ENCODE data around the gene TMEM94. TPM values are rescaled to one million over a fixed set of nuclear protein-coding genes. Genes with fewer than 3 reads are reported as not detected.

Gene TMEM94
- total RNA-seq, 1 donor from 2014 or later: 21.6 TPM

DNA sequence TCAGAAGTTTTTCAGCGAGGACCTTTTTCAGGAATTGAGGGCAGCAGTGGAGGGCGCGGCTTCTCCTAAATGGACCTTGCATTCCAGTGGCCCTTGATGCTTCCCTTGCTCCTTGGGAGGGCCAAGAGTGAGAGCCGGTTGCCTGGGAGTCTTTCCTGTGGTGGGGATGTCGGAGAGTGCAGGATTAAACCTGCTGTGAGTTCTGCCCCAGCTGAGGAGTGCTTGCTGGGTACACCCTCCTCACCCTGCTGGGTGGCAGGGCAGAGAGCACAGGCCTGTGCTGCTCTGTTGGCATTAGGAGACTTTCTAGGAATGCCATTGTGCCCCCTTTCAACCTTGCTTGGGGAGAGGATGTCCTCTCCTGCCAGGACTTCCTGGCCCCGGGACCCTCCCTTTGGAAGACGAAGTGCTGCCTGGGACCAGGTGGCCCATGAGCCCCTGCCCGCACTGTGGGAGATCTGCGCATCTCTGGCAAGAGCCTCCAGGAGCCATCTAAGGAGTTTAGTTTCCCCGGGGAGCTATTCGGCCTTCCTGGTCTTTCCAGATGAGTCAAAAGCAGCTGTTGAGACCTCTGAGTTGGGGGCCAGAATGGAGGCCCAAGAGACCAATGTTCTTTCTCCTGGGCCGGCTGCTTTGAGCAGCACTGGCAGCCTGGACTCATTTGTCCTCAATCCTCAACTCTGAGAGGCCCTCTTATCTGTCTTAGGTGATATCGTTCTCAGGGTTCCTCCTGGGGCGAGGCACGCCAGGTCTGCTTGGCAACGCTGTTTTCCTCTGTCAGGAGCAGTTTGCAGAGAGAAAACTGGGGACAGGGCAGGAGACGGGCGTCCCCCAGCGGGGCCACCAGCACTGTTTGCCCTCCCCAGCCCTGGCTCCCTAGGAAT, 74.6 kb downstream of the TMEM94 start:
- no peak for DNase-seq

DNA sequence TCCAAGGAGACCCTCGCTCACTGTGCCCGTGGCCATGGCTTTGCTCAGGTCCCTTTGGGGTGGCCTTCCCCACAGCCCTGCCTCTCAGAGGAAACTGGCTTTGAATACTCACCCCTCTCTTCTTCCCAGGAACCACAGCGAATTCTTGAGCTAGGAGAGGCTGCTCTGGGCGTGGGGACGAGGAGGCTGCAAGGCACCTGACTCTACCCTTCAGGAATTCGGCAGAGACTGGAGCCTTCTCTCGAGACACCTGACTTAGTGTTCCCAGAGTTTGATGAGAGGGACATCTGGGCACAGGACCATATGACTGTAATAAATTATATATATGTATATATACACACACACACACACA, 75.3 kb downstream of the TMEM94 start:
- no peak for DNase-seq

DNA sequence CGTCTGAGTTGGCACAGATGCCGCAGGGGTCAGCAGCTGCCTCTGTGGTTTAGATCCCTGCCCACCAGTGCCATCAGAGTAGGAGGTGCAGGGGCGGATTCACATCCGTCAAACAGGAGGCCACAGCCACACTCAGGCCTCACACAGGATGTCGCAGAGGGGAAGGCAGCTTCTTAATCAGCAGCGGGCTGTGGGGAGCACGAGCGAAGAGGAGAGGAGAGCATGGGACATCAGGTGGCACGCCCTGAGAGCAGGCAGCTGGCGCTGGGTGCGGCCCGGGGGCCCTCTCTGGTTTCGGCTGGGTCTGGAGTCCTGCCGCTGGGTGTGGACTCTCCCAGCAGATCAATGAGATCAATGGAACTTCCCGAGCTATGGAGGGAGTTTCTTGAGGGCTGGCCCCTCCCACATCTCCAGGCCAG, 78.7 kb downstream of the TMEM94 start:
- no peak for DNase-seq

DNA sequence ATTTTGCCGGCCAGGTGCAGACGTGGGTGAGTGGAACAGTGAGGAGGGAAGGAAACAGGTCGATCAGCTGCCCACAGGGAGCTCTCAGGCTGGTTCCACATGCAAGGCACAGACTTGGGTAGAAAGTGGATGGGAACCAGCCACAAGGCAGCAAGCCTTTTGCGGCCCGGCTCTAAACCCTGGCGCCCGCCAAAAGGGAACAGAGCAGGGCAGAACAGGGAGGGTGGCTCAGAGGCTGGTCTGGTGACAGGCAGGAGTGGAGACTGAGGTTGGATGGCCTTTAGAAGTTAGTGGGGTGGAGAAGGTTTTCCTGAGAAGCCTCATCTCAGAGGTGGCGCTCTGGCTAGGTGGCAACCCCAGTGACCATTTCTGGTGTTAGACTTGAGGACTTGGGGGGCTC, 79.4 kb downstream of the TMEM94 start:
- no peak for DNase-seq

DNA sequence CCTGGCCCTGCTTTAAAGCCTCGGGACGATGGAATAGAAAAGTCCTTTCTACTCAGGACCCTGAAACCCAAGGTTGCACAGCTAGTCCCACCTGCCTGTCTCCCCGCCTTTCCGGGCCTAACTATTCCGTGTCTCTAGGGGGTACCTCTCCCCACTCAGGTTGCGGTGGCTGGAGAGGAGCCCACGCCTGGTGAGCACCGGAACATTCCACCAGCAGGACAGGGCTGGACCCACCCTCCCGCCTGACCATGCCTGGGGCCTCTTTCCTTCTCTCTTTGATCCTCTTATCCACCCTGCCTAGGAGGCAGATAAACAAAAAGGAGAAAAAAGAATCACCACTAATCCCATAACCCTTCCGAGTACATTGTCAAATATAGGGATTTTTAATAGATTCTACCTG, 79.9 kb downstream of the TMEM94 start:
- DNase-seq: no peak

DNA sequence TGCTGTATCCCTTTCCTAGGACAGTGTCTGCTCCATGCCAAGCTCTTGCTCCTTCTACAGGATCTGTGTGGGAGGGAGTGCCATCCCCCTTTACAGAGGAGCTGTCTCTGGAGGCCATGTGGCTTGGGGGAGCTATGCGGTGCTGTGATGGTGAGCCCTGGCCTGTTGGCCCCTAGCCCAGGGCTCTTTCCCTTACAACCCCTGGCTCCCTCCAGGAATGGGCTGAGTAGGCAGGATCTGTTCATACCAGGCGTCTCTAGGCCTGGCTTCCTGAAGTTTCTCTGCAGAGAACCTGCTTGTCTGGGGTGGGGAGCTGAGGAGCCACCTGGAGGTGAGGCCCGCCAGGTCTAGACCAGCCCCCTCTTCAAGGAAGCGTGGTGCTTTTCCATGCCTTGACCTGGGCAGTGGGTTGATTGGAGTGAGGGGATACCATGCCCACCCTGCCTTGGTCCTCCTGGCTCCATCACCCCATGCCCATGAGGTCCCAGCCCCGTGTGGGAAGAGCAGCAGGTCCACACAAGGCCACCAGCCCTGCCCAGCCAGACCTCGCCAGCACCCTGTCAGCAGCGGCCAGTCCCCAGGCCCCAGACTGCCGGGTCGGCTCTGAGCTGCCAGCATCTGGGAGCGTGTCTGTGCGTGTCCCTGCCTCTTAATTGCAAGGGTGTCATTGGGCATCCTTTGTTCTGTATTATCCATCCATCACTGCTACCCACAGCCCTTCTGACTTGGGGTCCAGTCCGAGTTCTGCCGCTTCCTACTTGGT, 83.7 kb downstream of the TMEM94 start:
- DNase-seq: no peak

DNA sequence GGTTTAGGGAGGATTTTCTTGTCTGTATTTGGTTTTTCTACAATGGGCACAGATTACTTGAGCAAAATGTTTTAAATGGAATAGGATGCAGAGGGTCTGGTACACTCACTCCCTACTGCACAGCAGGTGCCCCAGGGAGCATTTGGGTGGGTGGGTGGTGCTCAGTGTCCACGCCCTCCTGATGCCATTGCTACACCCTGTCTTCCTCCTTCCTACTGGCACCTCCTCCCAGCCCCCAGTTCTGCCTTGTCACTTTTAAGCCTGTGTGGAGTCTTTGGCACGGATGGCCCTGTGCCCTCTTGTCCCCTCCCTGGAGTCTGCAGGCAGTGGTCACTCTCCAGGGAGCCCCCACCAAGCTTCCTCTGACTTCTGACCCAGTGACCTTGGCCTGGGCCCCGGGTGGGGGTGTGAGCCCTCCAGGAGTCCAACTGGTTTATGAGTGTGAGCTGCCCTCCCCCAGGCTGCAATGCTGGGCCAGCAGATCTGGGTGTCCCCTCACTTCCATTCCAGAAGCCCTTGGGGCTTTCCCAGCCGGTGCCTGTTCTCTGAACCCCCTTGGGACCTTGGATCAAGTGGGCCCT, 84.6 kb downstream of the TMEM94 start:
- DNase-seq: no peak

DNA sequence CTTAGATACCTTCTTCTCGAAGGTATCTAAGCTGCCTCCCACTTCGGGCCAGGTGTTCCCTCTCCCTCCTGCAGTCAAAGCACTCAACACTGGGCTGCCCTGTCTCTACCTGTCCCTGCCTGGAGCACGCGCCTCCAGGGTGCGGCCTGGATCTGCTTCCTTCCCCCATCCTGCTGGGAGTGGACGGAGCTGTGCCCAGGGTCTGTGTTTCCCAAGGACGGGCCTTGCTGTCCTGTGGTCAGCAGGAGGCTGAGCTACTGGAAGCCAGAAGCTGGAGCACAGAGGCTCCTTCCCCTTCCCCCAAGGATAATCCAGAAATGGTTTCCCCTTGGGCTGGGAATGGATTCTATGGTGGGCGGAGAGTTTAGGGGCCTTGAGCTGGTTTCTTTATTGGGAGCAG, 85.8 kb downstream of the TMEM94 start:
- no peak for DNase-seq

DNA sequence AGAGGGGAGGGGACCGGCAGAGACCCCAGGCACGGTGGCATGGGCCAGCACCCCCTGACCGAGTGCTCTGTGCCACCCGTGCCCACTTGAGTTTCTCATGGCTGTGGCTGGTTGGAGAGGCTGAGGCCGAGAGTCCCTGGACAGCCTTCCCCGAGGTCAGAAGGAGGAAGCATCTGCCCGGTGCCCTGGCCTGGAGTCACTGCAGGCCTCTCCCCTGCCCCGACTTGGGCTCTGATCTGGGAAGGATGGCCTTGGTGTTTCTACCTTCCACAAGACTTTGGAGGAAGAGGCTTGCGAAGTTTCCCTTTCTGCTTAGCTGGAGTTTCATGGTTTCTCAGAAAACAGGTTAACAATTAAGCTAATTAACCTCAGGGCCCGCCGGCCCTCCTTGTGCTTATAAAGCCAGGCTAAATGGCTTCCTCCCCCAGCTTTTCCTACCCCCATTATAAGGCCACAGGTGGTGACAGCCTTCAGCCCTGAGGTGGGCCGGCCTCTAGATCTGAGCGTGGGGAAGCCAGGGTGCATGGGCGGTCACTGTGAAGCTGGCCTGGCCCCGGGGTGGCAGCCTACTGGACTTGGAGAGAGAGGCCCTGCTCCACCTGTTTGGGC, 86.4 kb downstream of the TMEM94 start:
- no peak for DNase-seq

DNA sequence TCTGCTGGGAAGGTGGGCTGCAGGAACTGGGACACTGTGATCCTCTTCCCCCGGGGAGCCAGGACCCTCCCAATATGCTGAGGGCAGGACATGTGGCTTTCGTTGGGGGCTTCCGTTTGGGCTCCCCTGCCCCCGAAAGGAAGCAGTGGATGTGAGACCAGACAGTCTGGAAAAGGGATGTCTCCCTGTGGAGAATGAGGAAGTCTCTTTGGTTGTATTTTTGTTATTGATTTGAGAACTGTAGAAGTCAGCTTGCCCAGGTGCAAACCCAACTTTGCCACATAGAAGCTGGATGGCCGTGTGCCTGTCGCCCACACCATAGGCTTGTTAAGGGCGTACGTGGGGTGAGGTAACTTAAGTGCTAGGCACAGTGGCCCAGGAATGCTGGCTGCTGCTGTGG, 87.8 kb downstream of the TMEM94 start:
- DNase-seq: no peak

DNA sequence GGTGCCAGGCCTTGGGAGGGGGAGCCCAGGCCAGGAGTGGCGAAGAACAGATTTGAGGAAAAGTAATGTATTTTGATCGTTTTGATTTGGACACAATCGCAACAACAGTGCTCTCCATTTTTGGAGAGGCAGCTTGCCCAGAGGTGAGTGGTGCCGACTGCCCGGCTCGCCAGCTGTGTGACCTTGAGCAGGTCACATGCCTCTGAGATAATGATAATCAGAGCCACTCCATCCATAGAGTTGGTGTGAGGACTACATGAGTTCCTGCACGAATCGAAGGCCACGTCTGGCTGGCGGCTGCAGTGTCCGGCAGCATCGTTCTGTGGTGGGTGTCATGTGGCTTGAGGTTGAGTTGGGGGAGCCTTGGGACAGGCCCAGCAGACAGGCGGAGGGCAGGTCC, 89.7 kb downstream of the TMEM94 start:
- no peak for DNase-seq

DNA sequence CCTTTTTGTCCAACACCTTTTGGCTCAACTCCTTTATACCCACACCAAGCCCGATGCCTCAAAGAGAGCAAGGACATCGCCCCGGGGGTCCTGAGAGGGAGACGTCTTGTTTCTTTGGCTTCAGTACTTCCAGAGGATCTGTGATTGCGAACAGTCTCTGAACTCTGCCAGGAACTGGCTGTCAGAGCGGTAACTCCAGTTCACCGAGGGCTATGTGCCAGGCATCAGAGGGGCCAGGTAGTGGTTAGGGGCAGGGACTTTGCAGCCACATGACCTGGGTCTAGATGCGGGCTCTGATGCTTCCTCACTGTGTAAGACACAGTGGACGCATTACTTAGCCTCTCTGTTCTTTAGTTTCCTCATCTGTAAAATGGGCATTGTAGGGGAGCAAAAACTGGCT, 90.7 kb downstream of the TMEM94 start:
- DNase-seq: no peak

DNA sequence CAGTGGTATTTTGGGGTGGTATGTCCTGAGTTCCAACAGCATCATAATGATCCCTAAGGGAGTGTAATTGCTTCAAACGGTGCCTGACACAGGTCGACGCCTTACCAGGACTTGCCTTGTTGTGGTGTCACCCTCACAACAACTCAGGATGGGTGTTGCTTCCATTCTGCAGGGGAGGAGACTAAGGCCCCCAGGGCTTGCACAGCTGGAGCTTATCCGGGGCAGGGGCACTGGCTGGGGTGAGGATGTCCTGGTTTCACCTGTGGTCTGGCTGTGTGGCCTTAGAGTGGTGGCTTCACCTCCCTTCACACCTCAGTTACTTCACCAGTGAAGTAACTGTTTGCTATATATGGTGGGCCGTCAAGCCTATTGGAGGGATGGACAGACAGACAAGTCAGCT, 92.4 kb downstream of the TMEM94 start:
- no peak for DNase-seq

Small RNA genes within 50 kb of the gene (small RNA-seq; reads per million reads assigned to genes)
- gene RF00019 (ENCODE audit: low replicate concordance): not detected
- gene RNU6-938P (ENCODE audit: low replicate concordance): not detected

Other genes with a start within 250 kb of the TMEM94 start
- 9.9 TPM for gene GGA3, start 195.0 kb upstream of the TMEM94 start, total RNA-seq
- 39.6 TPM for gene MRPS7, start 194.8 kb upstream of the TMEM94 start, total RNA-seq
- 7.4 TPM for gene MIF4GD, start 185.4 kb upstream of the TMEM94 start, total RNA-seq
- gene SLC25A19, start 167.2 kb upstream of the TMEM94 start, total RNA-seq: 4.0 TPM
- 41.7 TPM for gene GRB2, start 51.0 kb upstream of the TMEM94 start, total RNA-seq
- 7.1 TPM for gene CASKIN2, start 58.9 kb downstream of the TMEM94 start, total RNA-seq
- 13.6 TPM for gene TSEN54, start 59.9 kb downstream of the TMEM94 start, total RNA-seq
- 17.8 TPM for gene LLGL2, start 69.1 kb downstream of the TMEM94 start, total RNA-seq
- gene MYO15B, start 131.2 kb downstream of the TMEM94 start, total RNA-seq: 117 TPM
- 7.2 TPM for gene SMIM5, start 176.8 kb downstream of the TMEM94 start, total RNA-seq
- 22.3 TPM for gene RECQL5, start 210.5 kb downstream of the TMEM94 start, total RNA-seq
- gene SAP30BP, start 210.7 kb downstream of the TMEM94 start, total RNA-seq: 41.4 TPM